Measurements from ENCODE around the gene KCNIP3.
"Not testable (repeated sequence)": the region's sequence is repeated elsewhere in the genome, so short reads cannot be mapped to it uniquely, and the experiment has no call there.

DNA sequence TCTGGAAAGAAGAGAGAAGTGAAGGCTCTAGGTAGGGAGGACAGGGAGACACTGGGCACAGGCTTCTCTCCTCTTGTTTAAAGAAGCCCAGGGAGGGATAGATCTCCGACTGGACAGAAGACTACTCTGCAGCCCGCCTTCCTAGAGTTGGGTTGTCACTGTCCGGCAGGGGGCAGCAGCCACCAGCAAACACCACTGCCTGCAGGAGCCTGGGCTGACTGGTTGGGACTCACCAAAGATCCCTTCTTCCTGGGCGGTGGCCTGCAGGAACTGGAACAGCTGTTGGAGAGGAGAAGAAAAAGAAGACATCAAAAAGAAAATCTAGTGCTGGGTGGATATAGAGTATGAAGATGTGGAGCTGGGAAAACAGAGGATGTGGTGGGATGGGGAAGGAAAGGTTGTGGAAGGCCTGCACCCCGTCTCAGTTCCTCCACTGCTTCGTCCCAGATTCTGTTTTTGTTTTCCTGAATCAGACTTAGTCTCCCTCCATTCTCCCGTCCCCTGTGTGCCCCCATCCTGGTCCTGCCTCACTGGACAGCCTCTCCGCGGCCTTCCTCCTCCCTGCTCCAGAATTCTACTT, 117.0 kb downstream of the KCNIP3 start:
- TF ChIP-seq, protein P1, sequence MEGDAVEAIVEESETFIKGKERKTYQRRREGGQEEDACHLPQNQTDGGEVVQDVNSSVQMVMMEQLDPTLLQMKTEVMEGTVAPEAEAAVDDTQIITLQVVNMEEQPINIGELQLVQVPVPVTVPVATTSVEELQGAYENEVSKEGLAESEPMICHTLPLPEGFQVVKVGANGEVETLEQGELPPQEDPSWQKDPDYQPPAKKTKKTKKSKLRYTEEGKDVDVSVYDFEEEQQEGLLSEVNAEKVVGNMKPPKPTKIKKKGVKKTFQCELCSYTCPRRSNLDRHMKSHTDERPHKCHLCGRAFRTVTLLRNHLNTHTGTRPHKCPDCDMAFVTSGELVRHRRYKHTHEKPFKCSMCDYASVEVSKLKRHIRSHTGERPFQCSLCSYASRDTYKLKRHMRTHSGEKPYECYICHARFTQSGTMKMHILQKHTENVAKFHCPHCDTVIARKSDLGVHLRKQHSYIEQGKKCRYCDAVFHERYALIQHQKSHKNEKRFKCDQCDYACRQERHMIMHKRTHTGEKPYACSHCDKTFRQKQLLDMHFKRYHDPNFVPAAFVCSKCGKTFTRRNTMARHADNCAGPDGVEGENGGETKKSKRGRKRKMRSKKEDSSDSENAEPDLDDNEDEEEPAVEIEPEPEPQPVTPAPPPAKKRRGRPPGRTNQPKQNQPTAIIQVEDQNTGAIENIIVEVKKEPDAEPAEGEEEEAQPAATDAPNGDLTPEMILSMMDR (IDR thresholded peaks at IDR 0.05 in 2 of 3, conservative IDR thresholded peaks at IDR 0.05 in 1 of 3; ENCODE audit: insufficient read depth in 2 of 3, low read depth in 1 of 3, low read length in 3 of 3): peak; percentile 73 to 74 (median 74)
- TF ChIP-seq CBX3 (IDR thresholded peaks at IDR 0.05; ENCODE audit: borderline replicate concordance in 1 of 2, low read length in 2 of 2); BCL6 (CRISPR knock-in tag; IDR thresholded peaks at IDR 0.05); CEBPB (tag; IDR thresholded peaks at IDR 0.05); POLR2A (conservative IDR thresholded peaks at IDR 0.05); TAF7 (tag; IDR thresholded peaks at IDR 0.05); SLC30A9 (CRISPR knock-in tag; IDR thresholded peaks at IDR 0.05); CREB1 (IDR thresholded peaks at IDR 0.05); CREB1 (CRISPR knock-in tag; IDR thresholded peaks at IDR 0.05): not testable (repeated sequence)
- TF ChIP-seq, protein P2, sequence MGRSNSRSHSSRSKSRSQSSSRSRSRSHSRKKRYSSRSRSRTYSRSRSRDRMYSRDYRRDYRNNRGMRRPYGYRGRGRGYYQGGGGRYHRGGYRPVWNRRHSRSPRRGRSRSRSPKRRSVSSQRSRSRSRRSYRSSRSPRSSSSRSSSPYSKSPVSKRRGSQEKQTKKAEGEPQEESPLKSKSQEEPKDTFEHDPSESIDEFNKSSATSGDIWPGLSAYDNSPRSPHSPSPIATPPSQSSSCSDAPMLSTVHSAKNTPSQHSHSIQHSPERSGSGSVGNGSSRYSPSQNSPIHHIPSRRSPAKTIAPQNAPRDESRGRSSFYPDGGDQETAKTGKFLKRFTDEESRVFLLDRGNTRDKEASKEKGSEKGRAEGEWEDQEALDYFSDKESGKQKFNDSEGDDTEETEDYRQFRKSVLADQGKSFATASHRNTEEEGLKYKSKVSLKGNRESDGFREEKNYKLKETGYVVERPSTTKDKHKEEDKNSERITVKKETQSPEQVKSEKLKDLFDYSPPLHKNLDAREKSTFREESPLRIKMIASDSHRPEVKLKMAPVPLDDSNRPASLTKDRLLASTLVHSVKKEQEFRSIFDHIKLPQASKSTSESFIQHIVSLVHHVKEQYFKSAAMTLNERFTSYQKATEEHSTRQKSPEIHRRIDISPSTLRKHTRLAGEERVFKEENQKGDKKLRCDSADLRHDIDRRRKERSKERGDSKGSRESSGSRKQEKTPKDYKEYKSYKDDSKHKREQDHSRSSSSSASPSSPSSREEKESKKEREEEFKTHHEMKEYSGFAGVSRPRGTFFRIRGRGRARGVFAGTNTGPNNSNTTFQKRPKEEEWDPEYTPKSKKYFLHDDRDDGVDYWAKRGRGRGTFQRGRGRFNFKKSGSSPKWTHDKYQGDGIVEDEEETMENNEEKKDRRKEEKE (IDR thresholded peaks at IDR 0.05; ENCODE audit: borderline replicate concordance in 1 of 2, control insufficient read depth in 1 of 2, low read depth in 2 of 2, low read length in 1 of 2): not testable (repeated sequence)

Measured in K562 (cell line).